ENCODE measurements around the gene CTDP1.

CTDP1 gene

GRCh38 chr18:79775441-79776221 lies 96.0 kb downstream of the CTDP1 start:
- Mint-ChIP-seq H3K4me3 (no peak overlapping the region), H3K27ac (no peak overlapping the region), H3K27me3 (ENCODE audit: low read depth) (no peaks in the 10 kb centered on the region), H3K9me3 (no peaks in the 10 kb centered on the region), H3K4me1 (ENCODE audit: low read depth) (no peaks in the 10 kb centered on the region), H3K36me3 (ENCODE audit: low read depth) (no peaks in the 10 kb centered on the region)
- no peak for DNase-seq (ENCODE audit: low spot score)

- Mint-ChIP-seq H3K27me3 (ENCODE audit: low read depth) (no peaks in the 10 kb centered on the region), H3K4me1 (ENCODE audit: low read depth) (no peaks in the 10 kb centered on the region), H3K36me3 (ENCODE audit: low read depth) (no peaks in the 10 kb centered on the region), H3K27ac (no peak overlapping the region), H3K9me3 (no peaks in the 10 kb centered on the region), H3K4me3 (no peak overlapping the region)
- DNase-seq (ENCODE audit: low spot score) = no peak
Observed at GRCh38 chr18:79776674-79777073, 97.1 kb downstream of the CTDP1 start.

- H3K27me3 Mint-ChIP-seq (ENCODE audit: low read depth) = no peaks in the 10 kb centered on the region
- H3K4me1 Mint-ChIP-seq (ENCODE audit: low read depth) = no peaks in the 10 kb centered on the region
- no peak overlapping the region for H3K4me3 Mint-ChIP-seq
- no peaks in the 10 kb centered on the region for H3K9me3 Mint-ChIP-seq
- H3K27ac Mint-ChIP-seq = no peak overlapping the region
- DNase-seq (ENCODE audit: low spot score) = no peak
- no peaks in the 10 kb centered on the region for H3K36me3 Mint-ChIP-seq (ENCODE audit: low read depth)
Observed at GRCh38 chr18:79778291-79778791, 98.7 kb downstream of the CTDP1 start.

GRCh38 chr18:79779021-79779699 lies 99.6 kb downstream of the CTDP1 start:
- DNase-seq (ENCODE audit: low spot score) = no peak
- no peak overlapping the region for H3K27ac Mint-ChIP-seq
- no peaks in the 10 kb centered on the region for H3K4me1 Mint-ChIP-seq (ENCODE audit: low read depth)
- no peak overlapping the region for H3K4me3 Mint-ChIP-seq
- no peaks in the 10 kb centered on the region for H3K9me3 Mint-ChIP-seq
- no peaks in the 10 kb centered on the region for H3K27me3 Mint-ChIP-seq (ENCODE audit: low read depth)
- no peaks in the 10 kb centered on the region for H3K36me3 Mint-ChIP-seq (ENCODE audit: low read depth)

GRCh38 chr18:79779700-79780190 lies 100.1 kb downstream of the CTDP1 start:
- H3K4me1 Mint-ChIP-seq (ENCODE audit: low read depth) = no peaks in the 10 kb centered on the region
- DNase-seq (ENCODE audit: low spot score) = no peak
- H3K9me3 Mint-ChIP-seq = no peaks in the 10 kb centered on the region
- no peak overlapping the region for H3K27ac Mint-ChIP-seq
- no peaks in the 10 kb centered on the region for H3K36me3 Mint-ChIP-seq (ENCODE audit: low read depth)
- H3K27me3 Mint-ChIP-seq (ENCODE audit: low read depth) = no peaks in the 10 kb centered on the region
- no peak overlapping the region for H3K4me3 Mint-ChIP-seq

GRCh38 chr18:79780547-79780946 lies 100.9 kb downstream of the CTDP1 start:
- no peak for DNase-seq (ENCODE audit: low spot score)
- no peak overlapping the region for H3K4me3 Mint-ChIP-seq
- no peak overlapping the region for H3K27ac Mint-ChIP-seq
- H3K27me3 Mint-ChIP-seq (ENCODE audit: low read depth) = no peaks in the 10 kb centered on the region
- H3K4me1 Mint-ChIP-seq (ENCODE audit: low read depth) = no peaks in the 10 kb centered on the region
- no peaks in the 10 kb centered on the region for H3K36me3 Mint-ChIP-seq (ENCODE audit: low read depth)
- H3K9me3 Mint-ChIP-seq = no peaks in the 10 kb centered on the region

- H3K36me3 Mint-ChIP-seq (ENCODE audit: low read depth) = no peaks in the 10 kb centered on the region
- H3K27me3 Mint-ChIP-seq (ENCODE audit: low read depth) = peaks cover 2% of the 10 kb centered on the region
- DNase-seq (ENCODE audit: low spot score) = no peak
- H3K4me3 Mint-ChIP-seq = no peak overlapping the region
- H3K4me1 Mint-ChIP-seq (ENCODE audit: low read depth) = no peaks in the 10 kb centered on the region
- H3K9me3 Mint-ChIP-seq = no peaks in the 10 kb centered on the region
- H3K27ac Mint-ChIP-seq = no peak overlapping the region
Observed at GRCh38 chr18:79781331-79781941, 101.8 kb downstream of the CTDP1 start.

GRCh38 chr18:79782566-79783308 lies 103.1 kb downstream of the CTDP1 start:
- H3K4me1 Mint-ChIP-seq (ENCODE audit: low read depth) = no peaks in the 10 kb centered on the region
- H3K4me3 Mint-ChIP-seq = no peak overlapping the region
- no peaks in the 10 kb centered on the region for H3K36me3 Mint-ChIP-seq (ENCODE audit: low read depth)
- H3K27ac Mint-ChIP-seq = no peak overlapping the region
- no peaks in the 10 kb centered on the region for H3K9me3 Mint-ChIP-seq
- no peak for DNase-seq (ENCODE audit: low spot score)
- peaks cover 14% of the 10 kb centered on the region for H3K27me3 Mint-ChIP-seq (ENCODE audit: low read depth)

GRCh38 chr18:79784071-79784913 lies 104.7 kb downstream of the CTDP1 start:
- no peak for DNase-seq (ENCODE audit: low spot score)
- H3K4me1 Mint-ChIP-seq (ENCODE audit: low read depth) = no peaks in the 10 kb centered on the region
- H3K4me3 Mint-ChIP-seq = no peak overlapping the region
- no peaks in the 10 kb centered on the region for H3K36me3 Mint-ChIP-seq (ENCODE audit: low read depth)
- no peak overlapping the region for H3K27ac Mint-ChIP-seq
- peaks cover 21% of the 10 kb centered on the region for H3K27me3 Mint-ChIP-seq (ENCODE audit: low read depth)
- no peaks in the 10 kb centered on the region for H3K9me3 Mint-ChIP-seq

- Mint-ChIP-seq H3K27ac (no peak overlapping the region), H3K4me3 (no peak overlapping the region), H3K9me3 (no peaks in the 10 kb centered on the region), H3K27me3 (ENCODE audit: low read depth) (peaks cover 26% of the 10 kb centered on the region), H3K4me1 (ENCODE audit: low read depth) (no peaks in the 10 kb centered on the region), H3K36me3 (ENCODE audit: low read depth) (no peaks in the 10 kb centered on the region)
- DNase-seq (ENCODE audit: low spot score) = no peak
Observed at GRCh38 chr18:79784965-79785770, 105.6 kb downstream of the CTDP1 start.

GRCh38 chr18:79785831-79786230 lies 106.2 kb downstream of the CTDP1 start:
- Mint-ChIP-seq H3K27ac (no peak overlapping the region), H3K4me1 (ENCODE audit: low read depth) (no peaks in the 10 kb centered on the region), H3K4me3 (no peak overlapping the region), H3K9me3 (no peaks in the 10 kb centered on the region), H3K27me3 (ENCODE audit: low read depth) (peaks cover 32% of the 10 kb centered on the region), H3K36me3 (ENCODE audit: low read depth) (no peaks in the 10 kb centered on the region)
- no peak for DNase-seq (ENCODE audit: low spot score)

- H3K27me3 Mint-ChIP-seq (ENCODE audit: low read depth) = peaks cover 37% of the 10 kb centered on the region
- H3K4me1 Mint-ChIP-seq (ENCODE audit: low read depth) = peaks cover under 1% of the 10 kb centered on the region
- no peak for DNase-seq (ENCODE audit: low spot score)
- no peak overlapping the region for H3K4me3 Mint-ChIP-seq
- no peaks in the 10 kb centered on the region for H3K36me3 Mint-ChIP-seq (ENCODE audit: low read depth)
- H3K27ac Mint-ChIP-seq = no peak overlapping the region
- no peaks in the 10 kb centered on the region for H3K9me3 Mint-ChIP-seq
Observed at GRCh38 chr18:79786304-79786703, 106.7 kb downstream of the CTDP1 start.

Measured in T-helper 2 cell treated with Interferon-gamma antibody and Interleukin-4, amounts not matched to agents 5 μg/mL and 100 μg/mL, for 36 hours (primary cell).